Effector memory CD4-positive, alpha-beta T cell (primary cell): ENCODE measurements around the gene MEX3A.

Experiments used
- DNase-seq, 3 donors: peaks; one replicate each; pipeline ENCODE4 v3.0.0-alpha.2; 2020
- H3K27ac ChIP-seq: 2 replicates; pipeline ENCODE4 v1.7.0; 2013; ENCODE audit warnings: mild to moderate bottlenecking, low read length, moderate library complexity; ENCODE audit not compliant: insufficient read depth, poor library complexity, severe bottlenecking
- H3K27me3 ChIP-seq: replicated peaks from 2 replicates; pipeline ENCODE4 v1.7.0; 2013; ENCODE audit warnings: mild to moderate bottlenecking, low read length; ENCODE audit not compliant: insufficient read depth, control insufficient read depth, poor library complexity, severe bottlenecking
- H3K36me3 ChIP-seq: 2 replicates; pipeline ENCODE4 v1.7.0; 2013; ENCODE audit warnings: mild to moderate bottlenecking, low read length, moderate library complexity; ENCODE audit not compliant: control insufficient read depth, insufficient read depth
- H3K4me1 ChIP-seq: 2 replicates; pipeline ENCODE4 v1.7.0; 2013; ENCODE audit warnings: low read length, mild to moderate bottlenecking; ENCODE audit not compliant: control insufficient read depth, insufficient read depth, poor library complexity, severe bottlenecking
- H3K4me3 ChIP-seq: 2 replicates; pipeline ENCODE4 v1.7.0; 2013; ENCODE audit warnings: low read length, low read depth, mild to moderate bottlenecking; ENCODE audit not compliant: insufficient read depth, poor library complexity, severe bottlenecking
- H3K9me3 ChIP-seq: 2 replicates; pipeline ENCODE4 v1.7.0; 2013; ENCODE audit warnings: mild to moderate bottlenecking, low read length, moderate library complexity; ENCODE audit not compliant: control insufficient read depth

The MEX3A gene

GRCh38 chr1:156079762-156080161 is 2.5 kb downstream of the MEX3A start:
- Histone ChIP-seq H3K27me3 (peaks cover under 1% of the 10 kb centered on the region), H3K4me3 (no peak overlapping the region), H3K9me3 (no peaks in the 10 kb centered on the region), H3K4me1 (peaks cover 11% of the 10 kb centered on the region), H3K36me3 (no peaks in the 10 kb centered on the region), H3K27ac (no peak overlapping the region)
- DNase-seq, result no peak

GRCh38 chr1:156078728-156079127 is 3.5 kb downstream of the MEX3A start:
- H3K9me3 ChIP-seq, result no peaks in the 10 kb centered on the region
- H3K27ac ChIP-seq, result no peak overlapping the region
- no peak for DNase-seq
- H3K4me1 ChIP-seq, result peaks cover 11% of the 10 kb centered on the region
- no peaks in the 10 kb centered on the region for H3K36me3 ChIP-seq
- no peaks in the 10 kb centered on the region for H3K27me3 ChIP-seq
- no peak overlapping the region for H3K4me3 ChIP-seq

- Histone ChIP-seq H3K4me3 (no peak overlapping the region), H3K9me3 (no peaks in the 10 kb centered on the region), H3K4me1 (peaks cover 4% of the 10 kb centered on the region), H3K27ac (no peak overlapping the region), H3K27me3 (no peaks in the 10 kb centered on the region), H3K36me3 (no peaks in the 10 kb centered on the region)
- no peak for DNase-seq
Observed at GRCh38 chr1:156077430-156077760, 4.9 kb downstream of the MEX3A start.

GRCh38 chr1:156076609-156077429 is 5.4 kb downstream of the MEX3A start:
- H3K27me3 ChIP-seq, result no peaks in the 10 kb centered on the region
- H3K27ac ChIP-seq, result no peak overlapping the region
- no peak overlapping the region for H3K4me3 ChIP-seq
- no peaks in the 10 kb centered on the region for H3K36me3 ChIP-seq
- H3K4me1 ChIP-seq, result peaks cover 2% of the 10 kb centered on the region
- DNase-seq, result no peak
- no peaks in the 10 kb centered on the region for H3K9me3 ChIP-seq

- Histone ChIP-seq H3K9me3 (no peaks in the 10 kb centered on the region), H3K4me1 (no peaks in the 10 kb centered on the region), H3K36me3 (no peaks in the 10 kb centered on the region), H3K27ac (no peak overlapping the region), H3K27me3 (no peaks in the 10 kb centered on the region), H3K4me3 (no peak overlapping the region)
- no peak for DNase-seq
Observed at GRCh38 chr1:156075775-156076204, 6.5 kb downstream of the MEX3A start.

GRCh38 chr1:156075162-156075561 is 7.1 kb downstream of the MEX3A start:
- Histone ChIP-seq H3K36me3 (no peaks in the 10 kb centered on the region), H3K27me3 (no peaks in the 10 kb centered on the region), H3K27ac (no peak overlapping the region), H3K4me3 (no peak overlapping the region), H3K9me3 (no peaks in the 10 kb centered on the region), H3K4me1 (no peaks in the 10 kb centered on the region)
- DNase-seq, result no peak

GRCh38 chr1:156074661-156075060 is 7.6 kb downstream of the MEX3A start:
- Histone ChIP-seq H3K4me3 (no peak overlapping the region), H3K9me3 (no peaks in the 10 kb centered on the region), H3K36me3 (no peaks in the 10 kb centered on the region), H3K27ac (no peak overlapping the region), H3K27me3 (no peaks in the 10 kb centered on the region), H3K4me1 (no peaks in the 10 kb centered on the region)
- no peak for DNase-seq

GRCh38 chr1:156073740-156074139 is 8.5 kb downstream of the MEX3A start:
- no peak for DNase-seq
- no peaks in the 10 kb centered on the region for H3K27me3 ChIP-seq
- H3K36me3 ChIP-seq, result no peaks in the 10 kb centered on the region
- H3K9me3 ChIP-seq, result no peaks in the 10 kb centered on the region
- no peaks in the 10 kb centered on the region for H3K4me1 ChIP-seq
- H3K27ac ChIP-seq, result no peak overlapping the region
- H3K4me3 ChIP-seq, result no peak overlapping the region

GRCh38 chr1:156073110-156073687 is 9.1 kb downstream of the MEX3A start:
- H3K4me3 ChIP-seq, result no peak overlapping the region
- H3K9me3 ChIP-seq, result no peaks in the 10 kb centered on the region
- H3K27me3 ChIP-seq, result no peaks in the 10 kb centered on the region
- H3K4me1 ChIP-seq, result no peaks in the 10 kb centered on the region
- H3K36me3 ChIP-seq, result no peaks in the 10 kb centered on the region
- H3K27ac ChIP-seq, result no peak overlapping the region
- no peak for DNase-seq

GRCh38 chr1:156072251-156072650 is 10.0 kb downstream of the MEX3A start:
- no peaks in the 10 kb centered on the region for H3K36me3 ChIP-seq
- no peak for DNase-seq
- H3K4me3 ChIP-seq, result no peak overlapping the region

More at GRCh38 chr1:156072251-156072650, 10.0 kb downstream of the MEX3A start:
- Histone ChIP-seq H3K27me3 (no peaks in the 10 kb centered on the region), H3K27ac (no peak overlapping the region), H3K4me1 (no peaks in the 10 kb centered on the region), H3K9me3 (no peaks in the 10 kb centered on the region)
